ENCODE measurements around the gene SUN2.

The SUN2 gene

DNA sequence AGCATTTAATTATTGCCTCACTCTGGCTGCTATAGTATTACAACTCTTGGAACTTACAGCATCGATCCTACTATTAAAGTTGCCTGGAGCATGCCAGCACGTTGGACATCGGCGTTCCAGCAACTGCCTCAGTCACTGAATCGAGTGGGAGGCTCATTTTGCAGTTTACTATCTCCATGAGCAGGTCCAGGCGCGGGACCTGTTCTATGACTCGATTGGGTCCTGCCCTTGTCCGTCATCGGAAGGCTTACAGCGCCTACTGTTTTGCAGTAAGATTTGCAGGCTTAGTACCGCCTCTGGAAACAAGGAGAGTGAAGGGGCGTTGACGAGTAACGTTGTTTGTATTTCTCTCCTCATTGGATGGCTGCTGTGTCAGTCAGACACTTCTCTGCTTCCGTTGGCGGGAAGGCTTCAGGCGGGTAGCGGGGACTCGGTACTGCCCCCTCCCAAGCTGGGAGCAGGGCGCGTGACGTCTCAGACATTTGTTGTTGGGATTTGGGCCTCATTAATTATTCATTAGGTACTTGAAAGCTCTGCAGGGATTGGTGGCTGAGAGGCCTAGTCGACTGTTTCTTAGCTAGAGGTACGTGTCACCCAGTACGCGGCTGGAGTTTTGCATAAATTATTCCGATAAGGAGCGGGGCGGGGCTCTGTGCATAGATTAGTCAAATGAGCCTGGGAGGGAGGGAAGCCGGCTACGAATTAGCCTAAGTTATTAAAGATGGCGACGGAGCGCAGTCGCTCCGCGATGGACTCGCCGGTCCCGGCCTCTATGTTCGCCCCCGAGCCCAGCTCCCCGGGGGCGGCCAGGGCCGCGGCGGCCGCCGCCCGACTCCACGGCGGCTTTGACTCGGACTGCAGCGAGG lies 50.3 kb downstream of the SUN2 start, which contains the start of gene GTPBP1 (continued):
- TF ChIP-seq, protein P1, sequence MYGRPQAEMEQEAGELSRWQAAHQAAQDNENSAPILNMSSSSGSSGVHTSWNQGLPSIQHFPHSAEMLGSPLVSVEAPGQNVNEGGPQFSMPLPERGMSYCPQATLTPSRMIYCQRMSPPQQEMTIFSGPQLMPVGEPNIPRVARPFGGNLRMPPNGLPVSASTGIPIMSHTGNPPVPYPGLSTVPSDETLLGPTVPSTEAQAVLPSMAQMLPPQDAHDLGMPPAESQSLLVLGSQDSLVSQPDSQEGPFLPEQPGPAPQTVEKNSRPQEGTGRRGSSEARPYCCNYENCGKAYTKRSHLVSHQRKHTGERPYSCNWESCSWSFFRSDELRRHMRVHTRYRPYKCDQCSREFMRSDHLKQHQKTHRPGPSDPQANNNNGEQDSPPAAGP (tag by site-specific recombination; IDR thresholded peaks at IDR 0.05), result peak; percentile 67
- no peak for TF ChIP-seq ZNF837 (tag by site-specific recombination; IDR thresholded peaks at IDR 0.05)
- TF ChIP-seq MYNN (tag by site-specific recombination; IDR thresholded peaks at IDR 0.05; ENCODE audit: borderline replicate concordance), result no peak
- no peak for TF ChIP-seq ZNF473 (tag by site-specific recombination; IDR thresholded peaks at IDR 0.05)
- TF ChIP-seq, protein P2, sequence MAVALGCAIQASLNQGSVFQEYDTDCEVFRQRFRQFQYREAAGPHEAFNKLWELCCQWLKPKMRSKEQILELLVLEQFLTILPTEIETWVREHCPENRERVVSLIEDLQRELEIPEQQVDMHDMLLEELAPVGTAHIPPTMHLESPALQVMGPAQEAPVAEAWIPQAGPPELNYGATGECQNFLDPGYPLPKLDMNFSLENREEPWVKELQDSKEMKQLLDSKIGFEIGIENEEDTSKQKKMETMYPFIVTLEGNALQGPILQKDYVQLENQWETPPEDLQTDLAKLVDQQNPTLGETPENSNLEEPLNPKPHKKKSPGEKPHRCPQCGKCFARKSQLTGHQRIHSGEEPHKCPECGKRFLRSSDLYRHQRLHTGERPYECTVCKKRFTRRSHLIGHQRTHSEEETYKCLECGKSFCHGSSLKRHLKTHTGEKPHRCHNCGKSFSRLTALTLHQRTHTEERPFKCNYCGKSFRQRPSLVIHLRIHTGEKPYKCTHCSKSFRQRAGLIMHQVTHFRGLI (tag by site-specific recombination; IDR thresholded peaks at IDR 0.05), result no peak; the same call in 1 of the 2 replicates
- no peak for TF ChIP-seq ZNF23 (tag by site-specific recombination; IDR thresholded peaks at IDR 0.05; ENCODE audit: borderline replicate concordance)
- no peak for TF ChIP-seq ZNF596 (tag by site-specific recombination; IDR thresholded peaks at IDR 0.05)
- TF ChIP-seq, protein P3, sequence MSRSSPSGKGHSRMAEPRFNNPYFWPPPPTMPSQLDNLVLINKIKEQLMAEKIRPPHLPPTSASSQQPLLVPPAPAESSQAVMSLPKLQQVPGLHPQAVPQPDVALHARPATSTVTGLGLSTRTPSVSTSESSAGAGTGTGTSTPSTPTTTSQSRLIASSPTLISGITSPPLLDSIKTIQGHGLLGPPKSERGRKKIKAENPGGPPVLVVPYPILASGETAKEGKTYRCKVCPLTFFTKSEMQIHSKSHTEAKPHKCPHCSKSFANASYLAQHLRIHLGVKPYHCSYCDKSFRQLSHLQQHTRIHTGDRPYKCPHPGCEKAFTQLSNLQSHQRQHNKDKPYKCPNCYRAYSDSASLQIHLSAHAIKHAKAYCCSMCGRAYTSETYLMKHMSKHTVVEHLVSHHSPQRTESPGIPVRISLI (tag by site-specific recombination; IDR thresholded peaks at IDR 0.05), result no peak
- TF ChIP-seq ZNF133 (tag by site-specific recombination; IDR thresholded peaks at IDR 0.05), result no peak
- TF ChIP-seq ZNF514 (tag by site-specific recombination; IDR thresholded peaks at IDR 0.05), result no peak
- TF ChIP-seq ZNF76 (tag by site-specific recombination; IDR thresholded peaks at IDR 0.05; ENCODE audit: borderline replicate concordance, low read depth), result no peak; the same call in 1 of the 2 replicates
- peak; percentile 69 for TF ChIP-seq PRDM1 (tag by site-specific recombination; IDR thresholded peaks at IDR 0.05)
- TF ChIP-seq ZSCAN5A (tag by site-specific recombination; IDR thresholded peaks at IDR 0.05), result no peak
- TF ChIP-seq HOXD13 (CRISPR knock-in tag; IDR thresholded peaks at IDR 0.05; ENCODE audit: borderline replicate concordance), result no peak
- TF ChIP-seq ZNF350 (tag by site-specific recombination; IDR thresholded peaks at IDR 0.05), result no peak; the same call in none of the 2 replicates
- TF ChIP-seq ZNF791 (tag by site-specific recombination; IDR thresholded peaks at IDR 0.05), result no peak
- TF ChIP-seq ZNF785 (tag by site-specific recombination; IDR thresholded peaks at IDR 0.05), result no peak
- TF ChIP-seq, protein P4, sequence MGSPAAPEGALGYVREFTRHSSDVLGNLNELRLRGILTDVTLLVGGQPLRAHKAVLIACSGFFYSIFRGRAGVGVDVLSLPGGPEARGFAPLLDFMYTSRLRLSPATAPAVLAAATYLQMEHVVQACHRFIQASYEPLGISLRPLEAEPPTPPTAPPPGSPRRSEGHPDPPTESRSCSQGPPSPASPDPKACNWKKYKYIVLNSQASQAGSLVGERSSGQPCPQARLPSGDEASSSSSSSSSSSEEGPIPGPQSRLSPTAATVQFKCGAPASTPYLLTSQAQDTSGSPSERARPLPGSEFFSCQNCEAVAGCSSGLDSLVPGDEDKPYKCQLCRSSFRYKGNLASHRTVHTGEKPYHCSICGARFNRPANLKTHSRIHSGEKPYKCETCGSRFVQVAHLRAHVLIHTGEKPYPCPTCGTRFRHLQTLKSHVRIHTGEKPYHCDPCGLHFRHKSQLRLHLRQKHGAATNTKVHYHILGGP (tag by site-specific recombination; IDR thresholded peaks at IDR 0.05), result no peak
- no peak for TF ChIP-seq ZNF658 (tag by site-specific recombination; IDR thresholded peaks at IDR 0.05)
- TF ChIP-seq TCF7L2 (IDR thresholded peaks at IDR 0.05; ENCODE audit: borderline replicate concordance, low read depth, low read length), result no peak
- TF ChIP-seq ZNF664 (tag by site-specific recombination; IDR thresholded peaks at IDR 0.05), result no peak
- TF ChIP-seq, protein P5, sequence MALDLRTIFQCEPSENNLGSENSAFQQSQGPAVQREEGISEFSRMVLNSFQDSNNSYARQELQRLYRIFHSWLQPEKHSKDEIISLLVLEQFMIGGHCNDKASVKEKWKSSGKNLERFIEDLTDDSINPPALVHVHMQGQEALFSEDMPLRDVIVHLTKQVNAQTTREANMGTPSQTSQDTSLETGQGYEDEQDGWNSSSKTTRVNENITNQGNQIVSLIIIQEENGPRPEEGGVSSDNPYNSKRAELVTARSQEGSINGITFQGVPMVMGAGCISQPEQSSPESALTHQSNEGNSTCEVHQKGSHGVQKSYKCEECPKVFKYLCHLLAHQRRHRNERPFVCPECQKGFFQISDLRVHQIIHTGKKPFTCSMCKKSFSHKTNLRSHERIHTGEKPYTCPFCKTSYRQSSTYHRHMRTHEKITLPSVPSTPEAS (tag by site-specific recombination; IDR thresholded peaks at IDR 0.05), result no peak
- no peak for TF ChIP-seq ZNF169 (tag by site-specific recombination; IDR thresholded peaks at IDR 0.05)
- TF ChIP-seq ZNF37A (tag by site-specific recombination; IDR thresholded peaks at IDR 0.05), result no peak
- no peak for TF ChIP-seq ZNF112 (tag by site-specific recombination; IDR thresholded peaks at IDR 0.05)
- TF ChIP-seq ZNF175 (tag by site-specific recombination; IDR thresholded peaks at IDR 0.05), result no peak
- TF ChIP-seq ZNF404 (tag by site-specific recombination; IDR thresholded peaks at IDR 0.05), result no peak
- no peak for TF ChIP-seq ZNF777 (tag by site-specific recombination; IDR thresholded peaks at IDR 0.05; ENCODE audit: borderline replicate concordance)
- TF ChIP-seq GLI4 (tag by site-specific recombination; IDR thresholded peaks at IDR 0.05), result no peak
- TF ChIP-seq ZNF629 (tag by site-specific recombination; IDR thresholded peaks at IDR 0.05), result peak; percentile 95
- TF ChIP-seq GLIS1 (tag by site-specific recombination; IDR thresholded peaks at IDR 0.05), result no peak
- no peak for TF ChIP-seq ZNF16 (tag by site-specific recombination; IDR thresholded peaks at IDR 0.05; ENCODE audit: low read depth)
- no peak for TF ChIP-seq KLF7 (tag by site-specific recombination; IDR thresholded peaks at IDR 0.05; ENCODE audit: borderline replicate concordance)
- TF ChIP-seq ZNF529 (tag by site-specific recombination; IDR thresholded peaks at IDR 0.05; ENCODE audit: insufficient replicate concordance), result no peak

Measured in HEK293 (cell line).